SU-DHL-6 (cell line): ENCODE data around the gene NFATC4.

ENCODE experiments used
- H2AFZ ChIP-seq: fragments of 200-600 bp; sonication (generic); 2 replicates; pipeline ENCODE4 v1.6.1; 2014; ENCODE audit warnings: low read depth, mild to moderate bottlenecking, moderate library complexity, mixed read lengths, antibody characterized with exemption, low read length; ENCODE audit not compliant: severe bottlenecking
- H3F3A ChIP-seq: fragments of 200-600 bp; shearing (Covaris generic); 2 replicates; pipeline ENCODE4 v1.6.0; 2016; ENCODE audit warnings: antibody characterized with exemption, mild to moderate bottlenecking; ENCODE audit not compliant: insufficient read depth
- H3K27ac ChIP-seq: fragments of 200-600 bp; sonication (generic); 2 replicates; pipeline ENCODE4 v1.5.1; 2016; ENCODE audit warnings: low read depth, mild to moderate bottlenecking, low read length, moderate library complexity, mixed read lengths
- H3K27me3 ChIP-seq: fragments of 200-600 bp; sonication (generic), shearing (Covaris generic); 2 replicates; pipeline ENCODE4 v1.6.0; 2014; ENCODE audit warnings: mild to moderate bottlenecking, low read length
- H3K36me3 ChIP-seq: fragments of 200-600 bp; sonication (generic); 2 replicates; pipeline ENCODE4 v1.6.1; 2014; ENCODE audit warnings: mild to moderate bottlenecking, low read length, mixed read lengths
- H3K4me2 ChIP-seq: fragments of 300-600, 200-600 bp; shearing (Covaris generic), sonication (generic); 2 replicates; pipeline ENCODE4 v1.6.0; 2014; ENCODE audit warnings: low read length, low read depth, mild to moderate bottlenecking; ENCODE audit not compliant: poor library complexity, severe bottlenecking
- H3K4me3 ChIP-seq: fragments of 200-600 bp; sonication (generic); 2 replicates; pipeline ENCODE4 v1.5.1; 2014; ENCODE audit warnings: antibody characterized with exemption, low read length, mild to moderate bottlenecking, mixed read lengths; ENCODE audit not compliant: insufficient read depth, poor library complexity, severe bottlenecking
- H3K79me2 ChIP-seq: fragments of 200-600 bp; sonication (generic); 2 replicates; pipeline ENCODE4 v1.6.1; 2014; ENCODE audit warnings: mild to moderate bottlenecking, low read length, moderate library complexity; ENCODE audit not compliant: insufficient read depth
- H3K9ac ChIP-seq: fragments of 200-600 bp; sonication (generic); 2 replicates; pipeline ENCODE4 v1.7.0; 2014; ENCODE audit warnings: mild to moderate bottlenecking, low read length
- H3K9me2 ChIP-seq: fragments of 200-600 bp; sonication (generic); replicated peaks from 2 replicates; pipeline ENCODE4 v1.6.1; 2014; ENCODE audit warnings: low read length; ENCODE audit not compliant: insufficient read depth
- H3K9me3 ChIP-seq: fragments of 200-600 bp; sonication (generic); 2 replicates; pipeline ENCODE4 v1.6.1; 2014; ENCODE audit warnings: low read length, mixed read lengths; ENCODE audit not compliant: insufficient read depth
- H4K20me1 ChIP-seq: fragments of 200-600 bp; sonication (generic); 2 replicates; pipeline ENCODE4 v1.6.1; 2014; ENCODE audit warnings: low read depth, mild to moderate bottlenecking, antibody characterized with exemption, low read length, moderate library complexity, mixed read lengths
- EZH2phosphoT487 ChIP-seq: fragments of 200-600 bp; sonication (generic), shearing (Covaris generic); conservative IDR thresholded peaks from 2 replicates; pipeline ENCODE4 v1.6.1; 2018; ENCODE audit warnings: mild to moderate bottlenecking, antibody characterized with exemption, low read length, moderate library complexity, mixed read lengths
- TF ChIP-seq, protein P1 (sequence below): fragments of 200-600 bp; sonication (generic); IDR thresholded peaks from one replicate; pipeline ENCODE4 v1.5.1; 2017; ENCODE audit warnings: antibody characterized with exemption, mild to moderate bottlenecking, low read length, moderate library complexity; ENCODE audit not compliant: insufficient read depth, poor library complexity, severe bottlenecking

NFATC4 gene

DNA sequence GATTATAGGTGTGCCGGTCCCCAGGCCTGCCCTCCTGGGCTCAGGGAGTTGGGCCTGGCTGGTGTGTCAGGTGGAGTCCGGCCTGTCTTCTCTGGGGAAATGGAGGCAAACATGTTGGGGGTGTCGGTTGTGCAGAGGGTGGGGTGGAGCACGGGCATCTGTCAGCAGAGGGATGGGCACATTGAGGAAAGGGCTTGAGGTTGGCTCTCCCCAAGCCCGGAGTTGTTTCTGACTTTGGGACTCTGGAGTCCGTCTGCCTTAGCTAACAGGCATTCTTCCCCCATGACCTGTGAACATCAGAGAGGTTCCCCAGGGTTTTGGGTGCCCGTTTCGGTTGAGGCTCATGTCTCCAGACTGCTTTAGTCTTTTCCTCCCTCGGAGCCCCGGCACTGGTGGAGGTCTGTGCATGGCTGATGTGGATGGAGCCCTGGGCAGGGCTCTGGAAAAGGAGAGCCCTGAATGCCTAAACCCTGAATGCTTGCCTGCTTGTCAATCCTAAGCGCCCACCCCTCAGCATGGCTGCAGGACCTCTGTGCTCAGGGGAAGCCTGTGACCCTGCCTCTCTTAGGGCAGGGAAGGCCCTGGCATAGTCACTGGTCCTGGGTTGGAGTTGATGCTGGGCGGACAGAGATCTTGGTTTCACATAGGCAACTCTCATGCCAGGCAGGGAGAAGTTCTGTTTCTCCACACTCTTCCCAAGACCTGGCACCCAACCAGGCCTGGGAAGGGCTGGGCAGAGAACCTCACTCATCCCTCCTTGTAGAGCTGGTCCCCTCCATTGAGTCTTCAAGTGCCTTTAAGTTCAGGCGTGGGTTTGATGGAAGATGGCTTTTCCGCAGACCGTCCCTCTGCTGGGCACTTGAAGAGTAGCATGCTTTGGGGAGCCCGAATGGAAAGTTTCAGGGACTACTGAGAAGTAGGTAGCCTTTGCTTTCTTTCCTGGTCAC is 43.7 kb downstream of the NFATC4 start:
- Histone ChIP-seq H3K79me2 (no peaks in the 10 kb centered on the region), H3K4me2 (no peak overlapping the region), H3K9me2 (no peaks in the 10 kb centered on the region), H3K9ac (no peak overlapping the region), H3K36me3 (no peaks in the 10 kb centered on the region), H3K4me3 (no peak overlapping the region), H3K27ac (no peak overlapping the region), H3K9me3 (no peaks in the 10 kb centered on the region), H3K27me3 (no peaks in the 10 kb centered on the region), H4K20me1 (no peaks in the 10 kb centered on the region), H2AFZ (no peak overlapping the region), H3F3A (no peaks in the 10 kb centered on the region)
- TF ChIP-seq, protein P1, sequence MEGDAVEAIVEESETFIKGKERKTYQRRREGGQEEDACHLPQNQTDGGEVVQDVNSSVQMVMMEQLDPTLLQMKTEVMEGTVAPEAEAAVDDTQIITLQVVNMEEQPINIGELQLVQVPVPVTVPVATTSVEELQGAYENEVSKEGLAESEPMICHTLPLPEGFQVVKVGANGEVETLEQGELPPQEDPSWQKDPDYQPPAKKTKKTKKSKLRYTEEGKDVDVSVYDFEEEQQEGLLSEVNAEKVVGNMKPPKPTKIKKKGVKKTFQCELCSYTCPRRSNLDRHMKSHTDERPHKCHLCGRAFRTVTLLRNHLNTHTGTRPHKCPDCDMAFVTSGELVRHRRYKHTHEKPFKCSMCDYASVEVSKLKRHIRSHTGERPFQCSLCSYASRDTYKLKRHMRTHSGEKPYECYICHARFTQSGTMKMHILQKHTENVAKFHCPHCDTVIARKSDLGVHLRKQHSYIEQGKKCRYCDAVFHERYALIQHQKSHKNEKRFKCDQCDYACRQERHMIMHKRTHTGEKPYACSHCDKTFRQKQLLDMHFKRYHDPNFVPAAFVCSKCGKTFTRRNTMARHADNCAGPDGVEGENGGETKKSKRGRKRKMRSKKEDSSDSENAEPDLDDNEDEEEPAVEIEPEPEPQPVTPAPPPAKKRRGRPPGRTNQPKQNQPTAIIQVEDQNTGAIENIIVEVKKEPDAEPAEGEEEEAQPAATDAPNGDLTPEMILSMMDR, result peak; percentile 45
- TF ChIP-seq EZH2phosphoT487, result no peak

DNA sequence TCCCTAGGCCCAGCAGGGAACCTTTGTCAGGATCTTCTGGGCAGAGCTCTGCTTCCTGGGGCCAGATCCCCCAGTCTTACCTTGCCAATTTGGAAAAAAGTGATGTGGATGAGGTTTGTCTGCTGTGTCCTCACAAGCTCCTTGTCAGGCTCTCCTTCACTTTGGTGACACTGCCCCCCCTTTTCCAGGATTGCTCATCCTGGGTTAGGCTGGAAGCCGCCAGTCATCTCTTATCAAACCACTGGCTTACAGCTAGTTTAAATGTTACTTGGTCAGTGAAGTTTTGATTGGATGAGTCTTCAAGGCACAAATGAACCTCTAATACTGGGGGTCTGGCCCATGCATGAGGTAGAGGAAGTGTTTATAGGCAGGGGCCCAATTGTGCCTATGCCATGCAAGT is 46.1 kb downstream of the NFATC4 start:
- no peaks in the 10 kb centered on the region for H3F3A ChIP-seq
- H3K27ac ChIP-seq, result no peak overlapping the region
- no peaks in the 10 kb centered on the region for H3K9me3 ChIP-seq
- TF ChIP-seq, protein P1, result no peak
- TF ChIP-seq EZH2phosphoT487, result no peak
- no peak overlapping the region for H2AFZ ChIP-seq
- H3K36me3 ChIP-seq, result no peaks in the 10 kb centered on the region
- H3K27me3 ChIP-seq, result no peaks in the 10 kb centered on the region
- H3K9me2 ChIP-seq, result no peaks in the 10 kb centered on the region
- no peak overlapping the region for H3K4me3 ChIP-seq
- no peaks in the 10 kb centered on the region for H4K20me1 ChIP-seq
- H3K9ac ChIP-seq, result no peak overlapping the region
- H3K4me2 ChIP-seq, result no peak overlapping the region
- H3K79me2 ChIP-seq, result no peaks in the 10 kb centered on the region

DNA sequence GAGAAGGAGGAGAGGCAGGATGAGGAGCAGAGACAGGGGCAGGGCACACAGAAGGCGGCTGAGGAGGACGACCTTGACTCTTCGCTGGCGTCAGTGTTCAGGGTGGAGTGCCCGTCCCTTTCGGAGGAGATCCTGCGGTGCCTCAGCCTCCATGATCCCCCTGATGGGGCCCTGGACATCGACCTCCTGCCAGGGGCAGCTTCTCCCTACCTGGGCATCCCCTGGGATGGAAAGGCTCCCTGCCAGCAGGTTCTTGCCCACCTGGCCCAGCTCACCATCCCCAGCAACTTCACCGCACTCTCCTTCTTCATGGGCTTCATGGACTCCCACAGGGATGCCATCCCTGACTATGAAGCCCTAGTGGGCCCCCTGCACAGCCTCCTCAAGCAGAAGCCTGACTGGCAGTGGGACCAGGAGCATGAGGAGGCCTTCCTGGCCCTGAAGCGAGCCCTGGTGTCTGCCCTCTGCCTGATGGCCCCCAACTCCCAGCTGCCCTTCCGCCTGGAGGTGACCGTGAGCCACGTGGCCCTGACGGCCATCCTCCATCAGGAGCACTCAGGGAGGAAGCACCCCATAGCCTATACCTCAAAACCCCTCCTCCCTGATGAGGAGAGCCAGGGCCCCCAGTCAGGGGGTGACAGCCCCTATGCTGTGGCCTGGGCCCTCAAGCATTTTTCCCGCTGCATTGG is 46.9 kb downstream of the NFATC4 start:
- Histone ChIP-seq H3K9me2 (no peaks in the 10 kb centered on the region), H4K20me1 (no peaks in the 10 kb centered on the region), H3K4me2 (no peak overlapping the region), H3K9me3 (no peaks in the 10 kb centered on the region), H3K9ac (no peak overlapping the region), H2AFZ (no peak overlapping the region), H3K36me3 (no peaks in the 10 kb centered on the region), H3F3A (no peaks in the 10 kb centered on the region), H3K27me3 (no peaks in the 10 kb centered on the region), H3K27ac (no peak overlapping the region), H3K4me3 (no peak overlapping the region), H3K79me2 (no peaks in the 10 kb centered on the region)
- TF ChIP-seq EZH2phosphoT487, result no peak
- TF ChIP-seq, protein P1, result no peak
